ENCODE data around the gene TAF9.
"Not testable (repeated sequence)": the region's sequence is repeated elsewhere in the genome, so short reads cannot be mapped to it uniquely, and the experiment has no call there.

The TAF9 gene

DNA sequence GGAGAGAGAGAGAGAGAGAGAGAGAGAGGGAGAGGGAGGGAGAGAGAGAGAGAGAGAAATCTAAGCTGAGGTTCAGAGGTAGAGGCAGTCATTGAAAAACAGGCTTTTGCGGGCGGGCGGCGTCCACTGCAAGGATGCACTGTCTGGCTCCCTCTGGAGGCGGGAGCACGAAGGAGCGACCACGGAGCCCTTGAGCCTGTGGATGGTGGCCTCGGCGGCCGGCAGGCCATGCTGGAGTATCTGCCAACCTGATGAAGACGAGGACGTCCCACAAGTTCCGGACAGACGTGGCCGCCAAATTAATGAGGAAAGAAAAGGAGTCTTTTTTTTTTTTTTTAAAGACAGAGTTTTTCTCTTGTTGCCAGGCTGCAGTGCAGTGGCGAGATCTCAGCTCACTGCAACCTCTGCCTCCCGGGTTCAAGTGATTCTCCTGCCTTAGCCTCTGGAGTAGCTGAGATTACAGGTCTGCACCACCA, 34.5 kb downstream of the TAF9 start:
- peak; percentile 75 to 81 for DNase-seq

- not testable (repeated sequence) for DNase-seq
These were observed 35.5 kb downstream of the TAF9 start for GRCh38 chr5:69333668-69334315.

GRCh38 chr5:69331528-69332445, 37.5 kb downstream of the TAF9 start:
- no peak for DNase-seq

- DNase-seq: no peak
These were observed 39.3 kb downstream of the TAF9 start for GRCh38 chr5:69329905-69330489.

DNA sequence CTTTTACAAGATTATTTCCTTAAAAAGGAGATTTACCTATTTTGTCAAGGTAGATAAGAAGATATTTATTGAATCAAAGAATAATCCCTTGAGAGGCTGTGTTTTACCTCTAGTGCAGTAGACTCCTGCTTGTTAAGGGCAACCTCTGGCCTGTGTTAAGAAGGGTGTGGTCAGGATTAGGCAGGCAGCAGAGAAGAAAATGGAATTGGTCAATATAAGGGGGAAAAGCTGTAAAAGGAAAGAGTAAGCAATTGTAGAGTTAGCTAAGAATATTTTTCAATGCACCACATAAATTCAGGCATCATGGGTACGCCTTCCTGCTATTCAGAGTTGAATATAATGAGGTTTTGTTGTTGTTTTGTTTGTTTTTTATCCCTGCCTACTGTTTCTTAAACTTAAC, 43.0 kb downstream of the TAF9 start:
- DNase-seq: no peak

DNA sequence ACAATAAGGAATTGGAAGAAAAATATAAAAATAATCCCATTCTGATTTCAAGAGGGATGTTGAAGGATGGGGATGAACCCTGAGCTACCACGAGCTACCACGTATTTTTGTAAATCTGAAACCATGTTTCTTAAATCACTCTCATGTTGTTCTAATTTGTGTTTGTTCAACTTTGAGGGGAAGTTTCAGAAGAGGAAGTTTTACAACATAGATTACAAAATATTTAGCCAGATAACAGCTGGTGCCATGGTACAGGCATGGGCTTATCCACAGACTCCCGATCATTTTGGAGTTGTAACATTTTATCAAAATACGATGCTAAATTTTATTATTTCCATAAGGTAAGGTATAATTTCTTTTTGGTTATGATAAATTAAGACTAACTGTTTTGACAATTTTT, 51.9 kb downstream of the TAF9 start:
- DNase-seq: no peak

GRCh38 chr5:69315972-69316371, 53.3 kb downstream of the TAF9 start:
- no peak for DNase-seq

All from CD4-positive, alpha-beta T cell treated with Interferon alpha-2 for 1 hour (primary cell).